Measurements from ENCODE around the gene IGSF9B.

The IGSF9B gene

DNA sequence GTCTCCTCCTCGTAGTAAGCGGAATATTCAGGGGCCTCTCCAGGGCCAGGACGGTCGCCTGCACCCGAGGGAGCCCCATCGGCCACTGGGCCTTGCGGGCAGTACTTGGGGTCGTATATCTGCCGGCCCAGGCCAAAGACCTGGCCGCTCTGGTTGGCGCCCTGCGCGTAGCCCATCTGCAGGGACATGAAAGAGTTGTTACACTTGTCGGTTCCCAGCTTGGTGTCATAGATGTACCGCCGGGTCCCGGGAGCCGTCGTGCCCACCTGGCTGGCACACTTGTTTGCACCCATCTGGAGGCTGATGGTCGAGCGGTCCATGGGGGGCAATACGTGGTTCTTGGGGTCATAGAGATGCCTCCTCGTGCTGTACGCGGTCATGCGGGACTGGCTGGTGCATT, 92.0 kb downstream of the IGSF9B start:
- no peak for DNase-seq (ENCODE audit: low spot score)
- H3K27ac ChIP-seq: no peak overlapping the region
- TF ChIP-seq, protein P1, sequence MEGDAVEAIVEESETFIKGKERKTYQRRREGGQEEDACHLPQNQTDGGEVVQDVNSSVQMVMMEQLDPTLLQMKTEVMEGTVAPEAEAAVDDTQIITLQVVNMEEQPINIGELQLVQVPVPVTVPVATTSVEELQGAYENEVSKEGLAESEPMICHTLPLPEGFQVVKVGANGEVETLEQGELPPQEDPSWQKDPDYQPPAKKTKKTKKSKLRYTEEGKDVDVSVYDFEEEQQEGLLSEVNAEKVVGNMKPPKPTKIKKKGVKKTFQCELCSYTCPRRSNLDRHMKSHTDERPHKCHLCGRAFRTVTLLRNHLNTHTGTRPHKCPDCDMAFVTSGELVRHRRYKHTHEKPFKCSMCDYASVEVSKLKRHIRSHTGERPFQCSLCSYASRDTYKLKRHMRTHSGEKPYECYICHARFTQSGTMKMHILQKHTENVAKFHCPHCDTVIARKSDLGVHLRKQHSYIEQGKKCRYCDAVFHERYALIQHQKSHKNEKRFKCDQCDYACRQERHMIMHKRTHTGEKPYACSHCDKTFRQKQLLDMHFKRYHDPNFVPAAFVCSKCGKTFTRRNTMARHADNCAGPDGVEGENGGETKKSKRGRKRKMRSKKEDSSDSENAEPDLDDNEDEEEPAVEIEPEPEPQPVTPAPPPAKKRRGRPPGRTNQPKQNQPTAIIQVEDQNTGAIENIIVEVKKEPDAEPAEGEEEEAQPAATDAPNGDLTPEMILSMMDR (IDR thresholded peaks at IDR 0.05): no peak
- H3K4me3 ChIP-seq: no peak overlapping the region

DNA sequence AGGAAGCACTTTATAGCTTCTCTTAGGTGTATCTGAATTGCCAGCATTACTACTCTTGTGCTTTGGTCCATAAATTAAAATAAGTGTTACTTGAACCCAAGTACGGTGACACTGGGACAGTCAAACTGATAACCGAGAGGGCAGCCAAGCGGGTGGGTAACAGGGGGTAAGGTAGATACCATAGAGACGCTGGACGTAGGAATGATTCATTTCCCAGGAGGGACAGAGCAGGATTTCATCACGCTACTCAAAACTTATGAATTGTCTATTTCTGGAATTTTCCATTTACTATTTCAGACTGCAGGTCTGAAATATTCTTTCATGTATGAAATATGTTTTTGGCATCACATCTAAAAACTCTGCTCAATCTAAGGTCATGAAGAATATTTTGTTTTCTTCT, 96.6 kb downstream of the IGSF9B start:
- H3K4me3 ChIP-seq: no peak overlapping the region
- TF ChIP-seq, protein P1 (IDR thresholded peaks at IDR 0.05): no peak
- no peak overlapping the region for H3K27ac ChIP-seq
- no peak for DNase-seq (ENCODE audit: low spot score)
